Esophagus squamous epithelium (tissue), 4 donors: ENCODE data around the gene ANKRD63.

ENCODE experiments used
- CTCF ChIP-seq, 6 experiments: fragments of 450-650 bp in 4 of 6; fragments of 200-600 bp in 2 of 6; sonication (generic) in 2 of 6; IDR thresholded peaks; one replicate each; pipeline ENCODE4 v1.5.1; 2016 to 2019; ENCODE audit warnings: antibody characterized with exemption in 6 of 6, mild to moderate bottlenecking in 4 of 6, moderate library complexity in 4 of 6
- POLR2A ChIP-seq, 4 donors: fragments of 450-650 bp; IDR thresholded peaks; one replicate each; pipeline ENCODE4 v1.6.1; 2017; ENCODE audit warnings: antibody characterized with exemption in 4 of 4, mild to moderate bottlenecking in 4 of 4, moderate library complexity in 3 of 4

GRCh38 chr15:40307421-40308211 is 24.8 kb upstream of the ANKRD63 start, which contains the start of gene PLCB2:
- TF ChIP-seq CTCF (IDR thresholded peaks at IDR 0.05) (peak in 2 of 6 experiments; percentile 11 to 17), POLR2A (IDR thresholded peaks at IDR 0.05) (peak in 1 of 4 donors; percentile 32)
